Measurements from ENCODE around the gene TENM4.

The TENM4 gene

GRCh38 chr11:78684377-78684776 lies 756.5 kb downstream of the TENM4 start:
- no peak for DNase-seq (ENCODE audit: low read depth in 2 of 3, low spot score in 2 of 3)

GRCh38 chr11:78683774-78684173 lies 757.1 kb downstream of the TENM4 start:
- no peak for DNase-seq (ENCODE audit: low read depth in 2 of 3, low spot score in 2 of 3)

GRCh38 chr11:78676026-78676557 lies 764.7 kb downstream of the TENM4 start:
- DNase-seq (ENCODE audit: low read depth in 2 of 3, low spot score in 2 of 3), result no peak

GRCh38 chr11:78672850-78673620 lies 767.8 kb downstream of the TENM4 start:
- DNase-seq (ENCODE audit: low read depth in 2 of 3, low spot score in 2 of 3), result no peak

- no peak for DNase-seq (ENCODE audit: low read depth in 2 of 3, low spot score in 2 of 3)
Measured at GRCh38 chr11:78669249-78669648, 771.6 kb downstream of the TENM4 start.

GRCh38 chr11:78667461-78667860 lies 773.4 kb downstream of the TENM4 start:
- DNase-seq (ENCODE audit: low read depth in 2 of 3, low spot score in 2 of 3), result no peak

- DNase-seq (ENCODE audit: low read depth in 2 of 3, low spot score in 2 of 3), result no peak
Measured at GRCh38 chr11:78666675-78667160, 774.1 kb downstream of the TENM4 start.

GRCh38 chr11:78664636-78665035 lies 776.2 kb downstream of the TENM4 start:
- DNase-seq (ENCODE audit: low read depth in 2 of 3, low spot score in 2 of 3), result no peak

GRCh38 chr11:78662811-78663210 lies 778.0 kb downstream of the TENM4 start:
- DNase-seq (ENCODE audit: low read depth in 2 of 3, low spot score in 2 of 3), result no peak

GRCh38 chr11:78660471-78660870 lies 780.4 kb downstream of the TENM4 start:
- DNase-seq (ENCODE audit: low read depth in 2 of 3, low spot score in 2 of 3), result no peak

GRCh38 chr11:78659326-78660270 lies 781.2 kb downstream of the TENM4 start:
- DNase-seq (ENCODE audit: low read depth in 2 of 3, low spot score in 2 of 3), result no peak

- DNase-seq (ENCODE audit: low read depth in 2 of 3, low spot score in 2 of 3), result no peak
Measured at GRCh38 chr11:78657968-78658839, 782.6 kb downstream of the TENM4 start.

- DNase-seq (ENCODE audit: low read depth in 2 of 3, low spot score in 2 of 3), result no peak
Measured at GRCh38 chr11:78657441-78657840, 783.4 kb downstream of the TENM4 start.

GRCh38 chr11:78656984-78657383 lies 783.8 kb downstream of the TENM4 start:
- no peak for DNase-seq (ENCODE audit: low read depth in 2 of 3, low spot score in 2 of 3)

- no peak for DNase-seq (ENCODE audit: low read depth in 2 of 3, low spot score in 2 of 3)
Measured at GRCh38 chr11:78656327-78656726, 784.5 kb downstream of the TENM4 start.

- DNase-seq (ENCODE audit: low read depth in 2 of 3, low spot score in 2 of 3), result no peak
Measured at GRCh38 chr11:78655561-78655960, 785.3 kb downstream of the TENM4 start.

GRCh38 chr11:78654866-78655265 lies 786.0 kb downstream of the TENM4 start:
- DNase-seq (ENCODE audit: low read depth in 2 of 3, low spot score in 2 of 3), result no peak

- no peak for DNase-seq (ENCODE audit: low read depth in 2 of 3, low spot score in 2 of 3)
Measured at GRCh38 chr11:78654071-78654470, 786.8 kb downstream of the TENM4 start.

- DNase-seq (ENCODE audit: low read depth in 2 of 3, low spot score in 2 of 3), result no peak
Measured at GRCh38 chr11:78653294-78653909, 787.4 kb downstream of the TENM4 start.

GRCh38 chr11:78652843-78653239 lies 788.0 kb downstream of the TENM4 start:
- DNase-seq (ENCODE audit: low read depth in 2 of 3, low spot score in 2 of 3), result no peak

Data from activated CD8-positive, alpha-beta memory T cell treated with anti-CD3 and anti-CD28 coated beads for 48 hours (primary cell).